H7 (cell line): Measurements from ENCODE around the gene NBEA. TPM values are rescaled to one million over a fixed set of nuclear protein-coding genes. Genes with fewer than 3 reads are reported as not detected.
A peak's percentile ranks its signal among the peaks of the same experiment; 100 is the strongest.
"Not testable (repeated sequence)": the region's sequence is repeated elsewhere in the genome, so short reads cannot be mapped to it uniquely, and the experiment has no call there.

Experiments
- DNase-seq: peaks from one replicate; pipeline ENCODE4 v3.0.0; 2012
- H3K27me3 ChIP-seq: 2 replicates; pipeline ENCODE4 v1.6.0; 2011; ENCODE audit warnings: mild to moderate bottlenecking, low read length; ENCODE audit not compliant: control insufficient read depth, insufficient read depth
- H3K36me3 ChIP-seq: replicated peaks from 2 replicates; pipeline ENCODE4 v1.5.1; 2011; ENCODE audit warnings: low read length; ENCODE audit not compliant: control insufficient read depth, insufficient read depth
- H3K4me3 ChIP-seq: 2 replicates; pipeline ENCODE4 v1.5.1; 2011; ENCODE audit warnings: low read depth, mild to moderate bottlenecking, control low read depth, low read length, moderate library complexity; ENCODE audit not compliant: insufficient read depth
- total RNA-seq: library from RNA; depleted of rRNA; stranded (reverse); fragments of >200 nt; shearing (Covaris generic); gene quantifications from 2 replicates; pipeline ENCODE4 v1.2.3, GENCODE V29; 2014

The NBEA gene
- total RNA-seq, 1 experiment from 2014 or later: 11.8 TPM

DNA sequence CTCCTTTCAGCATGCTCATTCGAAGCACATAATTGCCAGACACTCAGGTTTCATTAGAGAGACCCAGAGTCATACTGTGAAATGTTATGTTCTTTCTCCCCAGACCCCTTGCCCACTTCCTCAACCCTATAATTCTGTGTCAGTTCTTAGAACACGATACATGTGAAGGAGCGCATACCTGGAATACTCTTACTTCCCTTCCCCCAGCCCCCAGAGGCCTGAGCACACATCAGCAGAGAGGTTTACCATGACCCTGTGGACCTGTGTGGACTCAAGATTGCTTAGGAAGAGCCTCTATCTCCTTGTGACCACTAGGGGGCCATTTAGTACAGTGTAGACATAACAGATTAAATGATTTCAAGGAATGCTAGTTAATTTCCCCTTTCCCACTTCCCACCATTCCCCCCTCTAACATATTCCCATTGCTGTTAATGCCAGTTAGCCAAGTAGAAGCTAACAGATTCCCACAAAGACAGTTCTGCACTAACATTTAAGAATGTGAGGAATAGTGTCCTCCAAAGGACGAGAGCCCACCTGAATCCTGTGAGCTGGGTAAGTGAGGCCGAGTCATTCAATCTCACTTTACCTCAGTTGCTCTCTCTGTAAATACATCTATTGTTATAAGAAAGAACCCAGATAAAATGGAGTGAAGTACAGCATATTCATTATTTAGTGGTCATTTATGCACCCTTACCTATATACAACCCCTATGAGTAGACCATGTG lies 688.6 kb downstream of the NBEA start:
- H3K27me3 ChIP-seq: no peaks in the 10 kb centered on the region
- no peaks in the 10 kb centered on the region for H3K36me3 ChIP-seq
- H3K4me3 ChIP-seq: no peak overlapping the region
- peak; percentile 69 for DNase-seq

DNA sequence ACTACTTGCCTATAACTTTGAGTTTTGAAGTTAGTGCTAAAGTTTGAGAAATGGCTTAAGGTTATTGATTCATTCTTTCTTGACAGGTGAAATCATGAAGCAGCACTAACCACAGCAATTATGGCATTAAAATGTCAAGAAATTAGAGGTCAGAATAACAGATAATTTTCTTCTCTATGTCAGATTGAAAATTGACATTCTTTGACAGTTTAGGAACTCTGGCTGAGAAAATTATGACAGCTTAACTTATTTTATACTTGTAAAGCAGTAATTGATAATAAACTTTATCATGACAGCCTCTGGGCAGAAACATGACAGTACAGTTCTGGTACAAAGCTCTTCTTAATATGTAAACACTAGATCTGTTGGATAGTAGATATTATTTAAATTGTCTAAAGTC lies 689.6 kb downstream of the NBEA start:
- H3K36me3 ChIP-seq: no peaks in the 10 kb centered on the region
- H3K4me3 ChIP-seq: no peak overlapping the region
- no peak for DNase-seq
- H3K27me3 ChIP-seq: no peaks in the 10 kb centered on the region

DNA sequence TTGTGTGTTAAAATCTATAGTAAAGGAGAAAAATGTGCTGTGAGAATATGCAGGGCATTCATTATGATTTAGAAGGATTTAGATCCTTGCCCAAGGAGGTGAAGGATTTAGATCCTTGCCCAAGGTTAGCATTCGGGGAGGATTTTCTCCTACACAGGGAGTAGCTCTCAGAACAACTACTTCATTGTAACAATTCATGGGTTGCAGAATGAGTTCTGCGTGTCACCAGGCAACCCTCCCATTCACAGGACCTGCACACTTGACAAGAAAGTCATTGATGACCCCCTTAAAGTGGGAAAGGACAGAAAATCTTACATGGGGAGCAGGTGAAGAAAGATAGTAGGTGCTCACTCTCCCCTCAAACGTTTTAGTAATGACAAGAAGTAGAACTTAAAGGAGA lies 701.6 kb downstream of the NBEA start:
- Histone ChIP-seq H3K27me3 (no peaks in the 10 kb centered on the region), H3K36me3 (no peaks in the 10 kb centered on the region), H3K4me3 (no peak overlapping the region)
- no peak for DNase-seq

DNA sequence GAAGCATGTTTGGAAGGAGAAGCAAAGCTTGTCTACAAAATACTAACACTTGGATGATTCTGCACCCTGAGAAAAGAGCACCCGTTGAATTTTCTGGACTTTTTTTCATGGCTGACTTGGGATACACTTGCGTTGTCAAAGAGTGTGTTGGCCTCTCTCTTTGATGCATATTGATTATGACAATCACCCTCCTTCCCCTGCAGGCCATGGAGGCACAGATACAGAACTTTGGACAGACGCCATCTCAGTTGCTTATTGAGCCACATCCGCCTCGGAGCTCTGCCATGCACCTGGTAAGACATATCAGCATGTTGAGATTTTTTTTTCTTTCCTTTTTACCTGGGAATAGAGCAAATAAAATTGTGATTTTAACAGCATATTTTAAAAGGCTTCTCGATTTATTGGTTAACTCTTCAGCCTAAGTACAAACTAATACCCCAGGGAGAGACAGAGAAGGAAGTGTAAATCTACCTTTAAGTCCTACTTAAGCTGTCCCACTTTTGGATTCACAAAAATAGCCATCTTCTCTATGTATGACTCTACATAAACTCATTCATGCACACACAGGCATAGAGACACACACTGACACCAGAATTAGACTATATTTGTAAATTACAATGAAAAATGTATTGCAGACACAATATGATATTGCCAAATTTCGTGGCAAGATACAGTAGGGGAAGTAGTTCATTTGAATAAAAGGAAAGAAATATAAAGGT lies 704.1 kb downstream of the NBEA start:
- DNase-seq: no peak
- no peaks in the 10 kb centered on the region for H3K27me3 ChIP-seq
- no peak overlapping the region for H3K4me3 ChIP-seq
- H3K36me3 ChIP-seq: no peaks in the 10 kb centered on the region

GRCh38 chr13:35648201-35648600 lies 706.1 kb downstream of the NBEA start:
- Histone ChIP-seq H3K36me3 (no peaks in the 10 kb centered on the region), H3K4me3 (no peak overlapping the region), H3K27me3 (no peaks in the 10 kb centered on the region)
- no peak for DNase-seq

GRCh38 chr13:35649162-35649561 lies 707.1 kb downstream of the NBEA start:
- Histone ChIP-seq H3K4me3 (no peak overlapping the region), H3K36me3 (no peaks in the 10 kb centered on the region), H3K27me3 (no peaks in the 10 kb centered on the region)
- DNase-seq: no peak

DNA sequence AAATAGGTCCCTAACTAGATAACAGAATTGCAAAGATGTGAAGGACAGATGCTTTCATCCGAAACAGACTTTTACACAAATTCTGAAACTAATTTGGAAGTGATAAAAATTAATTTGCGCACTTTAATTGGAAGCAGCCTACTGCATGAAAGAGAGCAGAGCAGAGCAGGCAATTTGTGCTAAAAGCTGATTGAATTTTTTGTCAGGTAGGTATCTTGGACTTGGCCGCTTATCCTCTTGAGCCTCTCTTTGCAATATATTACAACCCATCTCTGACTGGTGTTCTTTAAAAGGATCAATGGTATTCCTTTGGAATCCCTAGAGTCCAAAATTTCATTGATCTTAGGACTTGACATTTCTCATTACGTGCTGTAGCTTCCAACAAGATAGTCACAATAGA lies 717.7 kb downstream of the NBEA start:
- Histone ChIP-seq H3K27me3 (no peaks in the 10 kb centered on the region), H3K36me3 (no peaks in the 10 kb centered on the region), H3K4me3 (no peak overlapping the region)
- DNase-seq: no peak

GRCh38 chr13:35664747-35665146 lies 722.7 kb downstream of the NBEA start:
- no peaks in the 10 kb centered on the region for H3K27me3 ChIP-seq
- no peaks in the 10 kb centered on the region for H3K36me3 ChIP-seq
- H3K4me3 ChIP-seq: no peak overlapping the region
- DNase-seq: no peak

DNA sequence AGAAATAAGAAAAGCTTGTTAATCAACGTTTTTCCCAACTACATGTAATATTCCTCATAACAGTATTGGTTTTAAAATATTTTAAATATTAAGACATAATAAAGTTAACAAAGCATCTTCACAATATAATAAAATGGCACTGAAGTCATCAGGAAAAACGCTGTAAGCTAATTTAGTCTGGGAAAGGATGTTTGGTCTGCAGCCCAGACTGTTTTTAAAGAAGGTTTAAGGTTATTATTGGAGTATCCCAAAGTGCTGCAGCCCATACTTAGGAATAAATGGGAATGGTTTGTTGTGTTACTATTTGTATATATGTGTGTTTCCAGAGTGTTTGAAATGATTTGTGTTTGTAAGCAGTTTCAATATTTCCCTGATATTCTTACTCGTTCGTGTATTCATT lies 727.3 kb downstream of the NBEA start:
- no peaks in the 10 kb centered on the region for H3K36me3 ChIP-seq
- DNase-seq: no peak
- H3K4me3 ChIP-seq: no peak overlapping the region
- H3K27me3 ChIP-seq: no peaks in the 10 kb centered on the region

DNA sequence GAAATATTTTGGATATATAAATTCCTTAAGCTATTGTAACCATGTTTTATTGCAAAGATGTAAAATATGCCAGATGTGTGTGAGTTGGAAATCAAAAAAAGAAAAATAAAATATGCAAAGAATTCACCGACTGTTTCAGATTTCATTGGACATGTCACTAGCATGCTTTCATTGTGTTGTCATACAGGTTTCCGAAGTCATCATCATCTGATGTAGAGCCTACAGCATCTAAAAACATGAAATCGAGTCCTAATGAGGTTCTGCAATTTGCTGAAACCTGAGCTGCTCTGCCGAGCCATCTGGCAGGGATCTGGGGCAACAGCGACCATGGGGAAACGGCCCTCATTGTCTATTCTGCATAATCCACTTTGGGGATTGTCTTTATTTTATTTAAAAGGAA lies 730.5 kb downstream of the NBEA start:
- no peak overlapping the region for H3K4me3 ChIP-seq
- DNase-seq: no peak
- no peaks in the 10 kb centered on the region for H3K36me3 ChIP-seq
- no peaks in the 10 kb centered on the region for H3K27me3 ChIP-seq

DNA sequence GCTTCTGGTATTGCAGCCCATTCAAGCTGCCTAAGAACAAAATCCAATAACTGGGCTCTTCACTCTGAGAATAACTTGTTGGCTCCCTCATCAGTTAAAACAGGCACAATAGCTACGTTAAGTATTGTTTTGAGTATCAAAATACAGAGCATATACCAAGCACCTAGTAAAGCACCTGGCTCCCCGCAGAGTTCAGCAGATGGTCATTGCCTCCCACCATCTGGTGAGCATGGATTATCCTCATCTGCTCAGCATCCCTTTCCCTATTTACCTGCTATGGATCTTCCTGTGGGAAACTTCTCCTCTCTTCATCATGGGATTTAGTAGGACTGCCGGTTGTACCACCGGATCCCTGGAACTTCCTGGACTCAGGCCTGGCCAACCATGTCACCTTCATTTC lies 733.6 kb downstream of the NBEA start:
- no peak overlapping the region for H3K4me3 ChIP-seq
- H3K36me3 ChIP-seq: no peaks in the 10 kb centered on the region
- no peak for DNase-seq
- no peaks in the 10 kb centered on the region for H3K27me3 ChIP-seq

GRCh38 chr13:35677863-35678262 lies 735.8 kb downstream of the NBEA start:
- H3K27me3 ChIP-seq, DNase-seq, H3K36me3 ChIP-seq, H3K4me3 ChIP-seq: not testable (repeated sequence)

DNA sequence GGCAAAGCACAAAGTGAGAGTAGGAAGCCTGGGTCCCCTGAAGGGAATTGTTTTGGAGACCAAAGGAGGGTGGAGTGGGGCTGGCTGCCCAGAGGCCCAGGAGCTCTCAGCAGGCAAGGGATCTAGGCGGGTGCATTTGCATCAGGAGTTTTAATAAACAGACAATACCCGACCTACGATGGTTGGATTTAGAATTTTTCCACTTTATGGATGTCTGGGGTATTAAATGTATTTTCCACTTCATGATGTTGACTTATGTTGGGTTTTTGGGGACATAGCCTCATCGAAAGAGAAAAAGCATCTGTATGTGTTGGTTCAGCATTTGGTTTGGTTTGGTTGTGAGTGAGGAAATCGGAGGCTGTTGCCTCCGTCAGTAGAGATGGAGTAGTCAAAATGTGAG lies 739.6 kb downstream of the NBEA start:
- no peak for DNase-seq
- Histone ChIP-seq H3K4me3 (no peak overlapping the region), H3K27me3 (no peaks in the 10 kb centered on the region), H3K36me3 (no peaks in the 10 kb centered on the region)

DNA sequence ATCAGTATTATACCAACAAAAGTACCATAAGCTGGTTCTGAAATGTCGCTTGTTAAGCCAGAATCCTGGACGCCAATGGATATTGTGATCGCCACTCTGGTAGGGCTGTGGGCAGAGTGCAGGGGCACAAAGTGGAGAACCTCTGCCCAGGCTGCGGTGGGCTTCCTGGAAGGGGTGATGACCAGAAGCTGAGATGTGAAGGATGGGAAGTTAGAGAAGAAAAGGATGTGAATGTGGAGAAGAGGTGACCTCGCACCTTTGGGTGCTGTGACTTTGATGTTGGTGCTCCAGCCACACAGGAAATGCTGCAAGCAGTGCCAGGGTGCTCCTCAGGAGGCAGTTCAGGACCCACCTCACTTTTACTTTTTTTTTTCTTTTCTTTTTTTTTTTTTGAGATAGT lies 742.4 kb downstream of the NBEA start:
- H3K36me3 ChIP-seq: no peaks in the 10 kb centered on the region
- no peaks in the 10 kb centered on the region for H3K27me3 ChIP-seq
- no peak overlapping the region for H3K4me3 ChIP-seq
- DNase-seq: no peak

DNA sequence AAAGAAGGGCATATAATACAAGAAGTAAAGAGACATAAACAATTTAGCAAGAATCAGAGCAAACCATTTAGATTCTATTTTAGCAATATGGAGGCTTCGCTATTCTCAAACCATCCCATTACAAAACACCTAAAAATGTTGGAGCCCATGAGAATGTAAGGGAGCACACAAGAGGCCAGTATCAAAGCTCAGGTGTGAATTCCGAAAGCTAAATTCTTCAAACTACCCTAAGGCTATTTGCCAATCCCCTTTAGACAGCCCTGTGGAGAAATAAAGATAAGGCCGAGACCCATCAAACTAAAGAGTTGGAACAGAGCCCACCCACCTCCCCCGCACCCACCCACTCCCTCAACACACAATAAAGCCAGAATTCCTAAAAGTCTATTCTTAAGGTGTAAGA lies 745.3 kb downstream of the NBEA start:
- no peaks in the 10 kb centered on the region for H3K36me3 ChIP-seq
- DNase-seq: no peak
- H3K27me3 ChIP-seq: no peaks in the 10 kb centered on the region
- H3K4me3 ChIP-seq: no peak overlapping the region
